CD4-positive, alpha-beta T cell treated with Interleukin-12 subunit alpha and Interleukin-12 subunit beta, for 1 hour (primary cell): ENCODE data around the gene EPHB1.
"Not testable (repeated sequence)": the region's sequence is repeated elsewhere in the genome, so short reads cannot be mapped to it uniquely, and the experiment has no call there.

Experiments
- DNase-seq: peaks from one replicate; pipeline ENCODE4 v3.0.0-alpha.2; 2020

EPHB1 gene

DNA sequence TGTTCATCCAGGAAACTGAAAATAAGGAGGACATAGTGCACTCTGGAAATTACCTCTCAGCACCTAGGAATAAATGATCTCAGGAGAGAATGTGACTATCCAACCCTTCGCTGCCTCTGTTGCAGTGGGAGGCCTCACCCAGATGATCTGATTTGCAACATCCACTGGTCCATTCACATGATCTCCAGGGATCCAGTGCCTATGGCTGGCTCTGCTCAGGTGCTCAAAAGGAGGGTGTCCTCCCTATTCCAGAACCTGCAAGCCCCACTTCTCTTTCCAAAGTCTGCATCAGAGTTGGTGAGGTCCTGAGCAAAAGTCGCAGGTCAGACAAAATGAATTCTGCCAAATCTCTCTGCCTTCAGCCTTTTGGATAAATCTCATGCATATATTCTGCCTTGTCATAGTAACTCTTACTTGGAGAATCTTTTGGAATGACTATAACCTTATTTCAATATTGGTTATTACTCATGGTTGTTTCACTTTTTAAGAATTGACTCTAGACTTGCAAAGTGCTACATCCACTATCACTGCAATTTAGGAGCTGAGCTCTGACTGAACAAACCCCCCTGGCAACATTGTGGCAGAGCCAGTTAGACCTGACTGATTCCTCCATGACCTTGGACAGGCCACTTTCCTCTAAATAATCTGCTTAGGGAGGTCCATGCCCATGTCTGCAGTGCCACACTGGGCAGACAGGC, 295.1 kb downstream of the EPHB1 start:
- DNase-seq: no peak

DNA sequence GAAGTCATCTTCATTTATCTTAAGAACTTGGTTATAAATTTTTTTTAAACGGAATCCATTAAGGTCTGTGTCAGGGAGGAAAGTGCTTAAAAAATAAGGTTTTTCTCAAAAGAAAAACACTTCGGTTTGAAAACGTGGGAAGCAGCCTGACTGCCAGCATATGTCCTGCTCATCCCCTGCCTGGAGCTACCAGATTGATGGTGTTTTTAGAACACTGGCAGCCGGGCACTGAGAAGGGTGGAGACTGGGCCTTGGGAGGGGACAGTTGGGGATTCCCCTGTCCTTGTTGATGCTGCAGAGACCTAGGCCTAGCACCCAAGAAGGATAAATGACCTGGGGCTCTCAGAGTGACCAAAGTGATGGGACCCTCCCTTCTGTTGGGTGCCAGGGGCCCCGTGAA, 296.9 kb downstream of the EPHB1 start:
- DNase-seq: no peak

DNA sequence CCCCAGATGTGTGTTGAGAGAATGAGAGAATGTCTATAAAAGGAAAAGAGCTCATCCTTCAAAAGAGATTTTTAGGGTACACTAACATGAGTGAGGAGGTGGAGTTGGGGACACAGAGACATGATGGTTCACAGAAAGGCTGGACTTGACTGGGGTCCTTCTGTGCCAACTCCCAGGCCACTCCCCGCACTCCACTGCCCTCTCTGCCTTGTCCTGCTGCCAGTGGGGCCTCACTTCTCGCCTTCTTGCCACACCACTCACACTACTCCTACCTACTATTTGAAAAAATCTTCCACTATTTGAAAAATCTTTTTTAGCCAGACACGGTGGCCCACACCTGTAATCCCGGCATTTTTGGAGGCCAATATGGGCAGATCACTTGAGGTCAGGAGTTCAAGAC, 298.1 kb downstream of the EPHB1 start:
- no peak for DNase-seq

DNA sequence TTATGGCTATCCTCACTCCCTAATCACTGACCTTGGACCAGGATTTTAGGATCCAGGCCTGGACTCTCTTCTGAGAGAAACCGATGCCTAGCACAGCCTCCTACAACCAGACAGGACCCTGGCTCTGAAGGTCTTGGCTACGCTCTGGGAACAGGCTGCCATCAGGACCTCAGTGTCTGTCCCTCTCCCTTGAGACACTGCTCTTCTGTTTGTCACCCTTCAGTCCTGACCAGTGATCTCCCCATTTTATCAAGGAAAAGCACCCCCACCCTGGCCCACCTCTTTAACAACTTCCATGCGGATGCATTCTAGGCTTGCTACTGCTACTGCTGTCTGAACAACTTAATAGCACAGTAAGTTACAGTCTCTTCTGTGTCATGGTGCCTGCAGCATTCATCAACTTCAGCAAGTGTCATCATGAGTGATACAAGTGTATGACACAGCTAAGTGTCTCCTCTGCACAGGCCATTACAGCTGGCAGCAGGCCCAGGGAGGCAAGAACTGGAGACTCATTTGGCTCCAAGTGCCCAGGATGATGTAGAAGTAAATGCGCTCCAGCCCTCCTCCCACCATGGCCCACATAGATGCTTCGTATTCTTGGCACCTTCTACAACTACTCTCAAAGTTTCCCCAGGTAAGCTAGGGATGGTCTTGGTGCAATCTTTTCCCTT, 302.4 kb downstream of the EPHB1 start:
- no peak for DNase-seq

DNA sequence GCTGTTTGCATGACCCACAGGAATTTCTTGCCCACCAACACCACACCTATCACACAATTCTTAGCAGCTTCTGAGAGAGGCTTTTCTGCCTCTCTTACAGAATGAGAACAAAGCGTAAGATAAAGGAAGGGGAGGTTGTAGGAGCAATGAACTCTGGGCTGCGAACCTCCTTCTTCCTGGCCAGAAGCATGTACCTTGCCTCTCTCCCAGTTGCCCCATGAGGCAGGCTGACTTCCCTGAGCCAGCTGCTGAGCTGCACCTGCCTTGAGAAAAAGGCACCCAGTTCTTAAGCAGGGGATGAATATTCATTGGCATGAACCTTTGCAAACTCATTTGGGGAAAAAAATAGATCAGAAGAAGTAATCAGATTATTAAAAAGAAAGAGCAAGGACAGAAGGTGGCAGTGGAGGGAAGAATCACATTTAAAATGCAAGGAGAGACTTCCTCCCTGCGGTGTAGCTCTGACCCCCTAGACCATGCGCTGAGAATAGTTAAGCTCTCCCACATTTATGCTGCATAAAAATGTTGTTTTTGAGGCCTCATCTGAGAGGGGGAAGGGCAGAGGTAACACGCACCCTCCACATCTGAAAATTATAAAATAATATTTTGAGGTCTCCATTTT, 304.8 kb downstream of the EPHB1 start:
- no peak for DNase-seq

DNA sequence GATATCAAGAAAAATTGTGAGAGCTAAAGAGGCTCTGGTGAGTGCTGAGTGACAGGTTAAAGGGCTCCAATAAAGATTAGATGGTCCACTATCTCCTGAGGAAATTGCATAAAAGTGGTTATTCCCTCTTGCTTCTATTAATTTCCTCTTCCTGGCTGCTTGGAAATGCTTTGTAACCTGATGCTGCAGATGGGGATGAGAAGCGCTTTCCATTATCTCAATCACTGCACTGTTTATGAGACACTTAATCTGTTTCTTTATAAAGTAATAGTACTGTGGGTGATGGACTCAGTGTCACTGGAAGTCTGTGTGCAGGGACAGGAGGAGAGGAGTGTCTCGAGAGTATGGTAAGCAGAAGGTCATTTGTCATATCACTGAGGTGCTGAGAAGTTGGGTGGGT, 305.3 kb downstream of the EPHB1 start:
- no peak for DNase-seq

DNA sequence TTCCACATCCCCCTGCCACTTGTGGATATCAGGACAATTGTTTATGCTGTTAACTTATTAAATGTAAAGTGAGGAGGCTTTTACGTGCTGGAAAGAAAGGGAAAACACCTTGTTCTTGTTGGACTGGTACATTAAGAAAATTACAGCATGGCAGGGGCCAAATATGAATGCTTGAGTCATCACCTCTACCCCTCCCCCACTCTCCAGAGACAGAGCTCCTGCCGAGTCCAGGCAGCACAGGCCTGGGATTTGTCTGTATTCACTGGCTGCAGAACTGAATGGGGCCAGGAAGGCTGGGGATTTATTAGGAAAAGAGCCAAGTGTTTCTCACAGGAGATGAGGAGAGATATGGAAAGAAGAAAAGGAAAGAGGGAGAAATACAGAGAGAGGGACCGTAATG, 308.9 kb downstream of the EPHB1 start:
- DNase-seq: no peak

DNA sequence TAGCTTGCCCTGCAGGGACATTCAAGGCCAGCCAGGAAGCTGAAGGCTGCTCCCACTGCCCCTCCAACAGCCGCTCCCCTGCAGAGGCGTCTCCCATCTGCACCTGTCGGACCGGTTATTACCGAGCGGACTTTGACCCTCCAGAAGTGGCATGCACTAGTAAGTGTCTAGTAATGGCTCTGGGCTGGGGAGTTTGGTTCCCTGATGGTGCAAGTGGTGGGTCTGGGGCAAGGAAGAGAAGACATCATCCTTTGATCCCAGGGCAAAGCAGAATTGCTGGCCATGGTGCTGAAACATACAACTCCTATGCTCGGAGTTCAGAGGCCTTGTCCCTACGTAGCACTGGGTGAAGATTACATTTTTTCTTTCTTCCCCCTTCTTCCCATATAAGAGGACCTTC, 311.4 kb downstream of the EPHB1 start:
- no peak for DNase-seq

DNA sequence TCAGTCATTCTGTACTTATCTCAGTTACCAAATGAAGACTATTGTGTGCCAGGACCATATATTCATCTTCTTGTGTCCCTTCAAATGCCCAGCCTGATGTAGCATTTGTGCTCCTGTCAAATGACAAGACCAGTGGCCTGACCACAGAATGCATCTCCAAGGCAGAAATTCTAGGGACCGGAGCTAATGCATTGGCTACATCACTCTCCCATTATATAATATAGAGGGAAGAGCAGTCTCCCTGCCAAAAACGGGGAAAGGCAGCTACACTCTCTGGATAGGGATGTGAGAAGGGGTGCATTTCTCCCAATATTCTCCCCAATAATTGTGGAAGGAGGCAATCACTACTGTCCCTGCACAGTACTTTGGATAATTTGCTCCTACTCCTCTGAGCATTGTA, 312.0 kb downstream of the EPHB1 start:
- no peak for DNase-seq

DNA sequence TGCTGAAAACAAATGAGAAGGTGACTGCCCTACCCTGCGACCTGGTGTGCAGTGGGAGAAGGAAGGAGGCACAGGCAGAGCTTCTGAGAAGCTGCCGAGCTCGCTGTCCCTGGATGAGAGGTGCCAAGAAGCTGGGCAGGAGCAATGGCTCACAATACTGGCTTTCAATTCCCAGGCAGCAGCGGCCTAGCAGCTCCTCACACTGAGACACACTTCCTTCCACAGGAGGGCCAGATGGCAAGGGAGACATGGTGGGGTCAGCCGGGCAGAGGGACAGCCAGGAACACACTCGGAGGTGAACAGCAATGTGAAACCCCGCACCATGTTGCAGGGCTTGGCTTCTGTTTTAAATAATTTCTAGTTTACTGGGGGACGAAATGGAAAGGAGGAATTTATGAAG, 314.6 kb downstream of the EPHB1 start:
- DNase-seq: no peak

DNA sequence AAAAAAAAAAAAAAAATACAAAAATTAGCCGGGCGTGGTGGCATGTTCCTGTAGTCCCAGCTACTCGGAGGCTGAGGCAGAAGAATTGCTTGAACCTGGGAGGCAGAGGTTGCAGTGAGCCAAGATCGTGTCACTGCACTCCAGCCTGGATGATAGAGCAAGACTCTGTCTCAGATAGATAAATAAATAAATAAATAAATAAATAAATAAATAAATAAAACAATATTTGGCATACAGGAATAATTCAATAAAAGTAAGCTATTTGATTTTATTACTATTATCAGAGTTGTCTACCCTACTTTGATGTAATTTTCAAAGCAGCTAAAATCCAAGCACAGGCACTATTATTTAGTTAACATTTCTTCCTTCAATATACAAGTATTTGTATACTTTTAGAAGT, 319.5 kb downstream of the EPHB1 start:
- not testable (repeated sequence) for DNase-seq

DNA sequence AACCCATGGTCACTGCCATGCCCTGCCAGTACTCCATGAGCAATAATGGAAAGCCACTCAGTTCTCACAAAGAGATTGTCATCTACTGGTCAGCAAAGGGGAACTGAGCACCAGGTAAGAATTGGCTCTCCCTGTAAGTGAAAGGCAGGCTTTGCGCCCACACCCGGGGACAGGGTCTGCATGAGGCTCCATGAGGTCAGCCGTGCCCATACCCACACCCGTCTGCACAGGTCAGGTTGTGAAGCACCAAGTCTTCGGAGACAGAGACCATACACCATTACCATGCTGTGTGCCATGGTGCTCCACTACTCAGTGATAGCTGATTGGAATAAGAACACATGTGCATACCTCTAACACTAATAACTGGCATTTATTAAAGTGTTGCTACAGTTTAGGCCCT, 322.9 kb downstream of the EPHB1 start:
- no peak for DNase-seq

DNA sequence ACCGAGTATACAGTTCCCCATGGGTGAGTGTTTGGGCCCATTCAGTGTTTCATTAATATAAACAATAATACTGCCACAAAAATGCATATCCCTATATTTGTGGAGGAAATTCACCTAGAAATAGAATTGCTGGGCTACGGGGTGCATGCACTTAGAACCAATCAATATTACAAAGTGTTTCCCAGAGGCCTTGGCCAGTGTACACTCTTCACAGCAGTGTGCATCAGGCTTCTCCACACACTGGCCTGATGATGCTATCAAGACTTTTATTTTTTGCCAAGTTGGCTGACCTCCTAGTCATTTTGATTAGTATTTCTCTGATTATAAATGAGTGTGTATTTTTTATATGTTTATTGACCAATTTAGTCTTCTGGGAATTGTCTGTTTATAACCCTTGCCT, 323.7 kb downstream of the EPHB1 start:
- no peak for DNase-seq

DNA sequence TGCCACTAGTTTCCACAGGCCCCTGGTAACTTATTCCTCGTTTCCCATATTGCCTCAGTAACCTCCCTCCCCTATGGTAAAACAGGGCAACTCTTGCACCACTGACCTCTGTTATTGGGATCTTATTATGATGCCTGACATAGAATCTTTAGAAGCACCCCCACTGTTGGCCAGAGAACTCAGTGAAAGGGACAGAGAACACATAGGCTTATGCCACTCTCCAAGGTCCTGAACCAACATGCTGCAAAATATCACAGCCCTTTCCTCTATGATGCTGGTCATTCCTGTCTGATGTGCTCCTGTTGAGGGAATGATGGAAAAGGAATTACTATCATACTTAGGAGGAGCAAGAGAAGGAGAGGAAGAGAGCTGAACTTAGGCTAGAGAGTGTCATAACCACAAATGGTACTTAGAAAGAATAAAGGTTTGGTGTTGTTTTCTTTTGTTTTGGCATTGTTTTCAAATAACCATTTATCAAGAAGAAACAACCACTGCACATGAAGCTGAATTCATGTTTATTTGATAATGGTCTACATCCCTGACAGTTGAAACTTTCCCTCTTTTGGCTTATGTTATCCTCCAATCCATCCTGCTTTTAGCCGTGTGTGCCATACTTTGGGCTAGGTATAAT, 330.2 kb downstream of the EPHB1 start:
- DNase-seq: no peak

DNA sequence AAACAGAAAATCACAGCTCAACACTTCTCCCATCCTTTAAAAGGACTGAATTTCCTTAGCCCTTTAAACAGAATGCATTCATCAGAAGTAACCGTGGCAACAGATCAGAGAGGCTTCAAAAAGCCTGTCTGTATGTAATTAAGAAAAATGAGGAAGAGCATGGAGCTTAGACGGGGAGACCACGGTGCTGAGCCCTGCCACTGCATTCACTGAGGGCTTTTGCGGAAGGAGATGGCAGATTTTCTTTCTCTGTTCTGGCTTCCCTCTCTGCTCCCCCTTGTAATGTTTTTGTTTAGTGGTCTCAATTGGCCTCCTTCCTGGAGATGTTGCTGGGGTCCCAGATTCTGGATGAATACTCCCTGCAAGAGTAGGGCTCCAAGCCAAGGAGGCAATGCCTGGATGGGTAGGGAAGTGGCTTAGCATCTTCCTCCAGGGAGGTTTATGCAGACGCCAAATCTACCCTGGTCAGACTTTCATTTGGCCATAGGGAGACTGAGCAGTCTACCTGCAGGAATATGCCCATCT, 332.9 kb downstream of the EPHB1 start:
- DNase-seq: no peak

DNA sequence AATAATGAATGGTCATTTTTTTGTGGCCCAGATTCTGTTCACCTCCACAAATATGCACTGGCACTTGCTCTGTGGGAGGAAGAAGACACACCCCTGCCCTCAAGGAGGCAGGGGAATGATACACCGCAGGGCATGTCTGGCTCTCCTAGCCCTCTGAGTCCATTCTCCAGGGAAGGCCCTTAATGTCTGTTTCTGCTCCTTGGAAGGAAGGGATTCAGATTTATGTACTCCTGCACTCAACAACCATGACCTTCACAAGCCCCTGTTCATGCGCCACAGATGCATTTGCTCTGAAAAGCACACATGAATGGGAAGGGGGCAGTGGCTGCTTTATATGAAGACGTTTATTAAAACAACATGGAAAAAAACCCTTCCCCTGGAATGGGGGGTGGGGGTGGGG, 333.8 kb downstream of the EPHB1 start:
- no peak for DNase-seq

DNA sequence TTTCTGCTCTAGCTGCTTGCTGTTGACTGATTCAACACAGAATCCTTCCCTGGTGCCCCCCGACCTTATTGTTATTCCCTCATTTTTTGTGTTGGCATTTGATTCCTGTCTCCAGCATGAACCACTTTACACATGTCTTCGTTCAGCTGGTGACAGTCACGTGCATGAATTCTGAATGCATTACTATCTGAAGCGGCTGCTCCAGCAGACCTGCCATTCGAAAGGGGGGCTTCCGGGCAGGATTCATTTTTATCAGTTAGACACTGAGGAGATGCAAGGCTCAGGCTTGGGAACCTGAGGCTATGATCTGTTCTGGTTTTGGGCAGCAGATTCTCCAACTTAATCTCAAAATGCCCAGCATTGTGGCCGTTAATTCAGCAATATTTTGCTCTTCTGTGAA, 336.2 kb downstream of the EPHB1 start:
- DNase-seq: no peak

DNA sequence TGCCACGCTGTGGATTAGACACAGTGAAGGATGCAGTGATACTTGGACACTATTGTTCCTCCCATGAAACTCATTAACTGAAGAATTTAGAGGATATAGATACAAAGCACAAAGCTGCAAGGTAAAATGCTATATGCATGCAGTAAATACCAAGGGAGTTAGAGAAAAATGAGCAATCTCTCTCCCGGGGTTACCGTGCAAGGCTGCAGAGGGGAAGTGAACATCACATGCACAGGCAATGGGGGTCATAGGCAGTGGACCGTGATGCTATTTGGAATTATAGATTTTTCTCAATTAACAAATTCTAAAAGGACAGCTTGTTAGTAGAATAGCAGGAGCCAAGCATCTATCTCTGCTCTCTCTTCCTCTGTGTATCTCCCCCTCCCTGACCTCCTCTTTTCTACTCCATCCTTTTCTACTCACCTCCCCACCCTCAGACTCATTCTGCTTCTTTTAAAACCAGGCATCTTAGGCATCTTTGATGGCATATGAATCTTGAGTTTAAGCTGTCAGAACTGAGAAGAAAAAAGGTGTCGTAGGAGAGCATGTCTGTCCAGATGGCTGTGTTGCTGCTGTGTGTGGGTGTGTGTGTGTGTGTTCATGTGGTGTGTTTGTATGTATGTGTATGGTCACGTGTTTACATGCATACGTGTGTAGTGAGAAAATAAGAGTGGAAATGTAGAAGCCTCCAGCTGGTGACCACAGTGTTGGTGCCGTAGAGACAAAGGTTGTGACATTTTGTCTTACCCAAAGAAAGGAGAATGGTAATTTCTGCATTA, 339.0 kb downstream of the EPHB1 start:
- DNase-seq: no peak

DNA sequence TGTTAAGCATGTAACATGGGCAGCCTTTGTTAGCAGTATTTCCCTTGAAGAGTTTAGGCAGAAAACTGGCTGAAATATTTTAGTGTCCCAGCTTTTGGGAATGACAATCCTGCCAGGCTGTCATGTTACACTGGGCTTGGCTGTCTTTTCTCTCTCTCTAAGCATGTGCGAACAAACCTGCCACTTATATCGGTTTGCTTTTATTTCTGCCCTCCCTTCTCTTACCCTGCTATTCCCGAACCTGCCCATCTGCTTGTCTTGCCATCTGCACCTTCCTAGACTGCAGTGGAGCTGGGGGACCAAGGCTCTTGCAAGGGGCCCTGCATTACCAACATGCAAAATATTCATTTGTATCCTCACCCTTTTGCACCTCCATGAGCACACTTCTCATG, 339.6 kb downstream of the EPHB1 start:
- no peak for DNase-seq

DNA sequence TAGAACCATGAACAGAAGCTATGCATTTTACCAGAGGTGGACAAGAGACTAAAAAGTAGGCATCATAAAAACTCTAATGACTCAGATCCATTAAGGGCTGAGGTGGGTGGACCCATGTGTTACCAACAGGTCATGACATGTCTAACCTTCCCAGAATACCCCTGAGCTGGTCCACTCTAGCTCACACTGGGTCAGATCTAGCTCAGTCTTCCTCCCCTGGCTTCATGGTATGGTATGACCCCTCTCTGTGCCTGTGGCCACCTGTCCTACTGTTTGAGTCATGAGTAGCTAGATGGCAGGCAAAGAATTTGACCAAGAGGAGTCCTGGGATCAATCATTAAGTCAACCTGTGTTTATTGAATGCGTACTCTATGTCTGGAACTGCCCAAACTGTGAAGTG, 340.4 kb downstream of the EPHB1 start:
- DNase-seq: no peak

DNA sequence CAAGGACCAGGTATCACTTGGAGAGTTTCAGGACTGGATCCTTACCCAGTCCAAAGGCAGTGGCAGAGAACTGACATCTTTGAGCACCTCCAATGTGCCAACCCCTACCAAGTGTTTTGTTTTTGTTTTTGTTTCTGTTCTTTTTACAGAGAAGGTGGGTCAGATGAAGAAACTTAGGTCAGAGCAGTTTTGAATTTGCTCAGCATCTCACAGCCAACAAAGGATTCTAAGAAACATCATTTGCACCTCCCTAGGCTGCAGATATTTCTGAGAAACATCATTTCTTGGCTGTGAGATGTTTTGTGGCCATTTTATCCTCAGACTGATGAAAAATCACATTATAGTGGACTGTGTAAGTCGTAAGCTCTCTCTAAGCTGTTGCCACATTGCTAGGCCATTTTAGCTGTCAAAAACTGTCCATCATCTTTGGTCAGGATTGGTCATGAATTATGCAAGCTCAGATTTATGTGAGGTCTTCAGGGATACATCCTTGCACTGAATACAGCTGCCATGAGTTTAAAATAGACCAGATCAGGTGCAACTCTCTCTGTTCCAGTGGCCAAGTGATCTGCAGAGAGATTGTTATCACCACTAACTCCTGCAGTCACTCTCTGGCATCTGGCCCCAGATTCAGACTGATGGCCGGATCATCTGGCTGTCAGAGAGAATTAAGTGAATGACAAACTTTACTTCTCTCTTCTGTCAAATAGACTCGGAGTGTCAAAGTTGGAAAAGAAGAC, 341.5 kb downstream of the EPHB1 start:
- no peak for DNase-seq

DNA sequence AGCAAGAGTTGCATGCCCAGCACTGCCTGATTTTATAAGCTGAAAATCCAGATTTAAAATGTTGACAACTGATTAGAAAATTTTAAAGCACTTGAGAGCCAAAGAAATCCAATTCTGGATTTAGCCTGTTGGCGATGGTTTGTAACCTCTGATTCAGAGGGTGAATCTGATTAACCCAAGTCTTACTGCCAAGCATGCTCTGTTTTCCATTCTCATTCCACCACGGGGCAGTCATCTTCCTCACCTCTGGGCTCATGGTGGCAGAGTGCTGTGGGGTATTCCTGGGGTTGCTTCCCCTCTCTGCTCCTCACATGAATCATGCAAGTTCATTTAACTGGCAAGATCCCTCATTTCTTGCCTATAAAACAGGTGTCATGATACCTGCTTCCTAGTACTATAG, 342.2 kb downstream of the EPHB1 start:
- DNase-seq: no peak
